ENCODE results near the gene ARHGAP23.
A peak's percentile ranks its signal among the peaks of the same experiment; 100 is the strongest.

ARHGAP23 gene

GRCh38 chr17:38427160-38427949 is 909 bp upstream of the ARHGAP23 start:
- H3K9me3 ChIP-seq (ENCODE audit: insufficient read depth, low read depth, low read length) = no peaks in the 10 kb centered on the region
- peak overlapping the region; percentile 67 for H2AFZ ChIP-seq (ENCODE audit: low read length)
- TF ChIP-seq EZH2phosphoT487 (IDR thresholded peaks at IDR 0.05; ENCODE audit: borderline replicate concordance) = no peak
- no peak for TF ChIP-seq CTCF (conservative IDR thresholded peaks at IDR 0.05; ENCODE audit: low read length)
- peaks cover 56% of the 10 kb centered on the region for H3K79me2 ChIP-seq (ENCODE audit: insufficient read depth, low read length)
- H3K36me3 ChIP-seq (ENCODE audit: insufficient read depth, low read length) = no peaks in the 10 kb centered on the region
- H4K20me1 ChIP-seq (ENCODE audit: insufficient read depth, low read length, poor library complexity, severe bottlenecking) = peaks cover 30% of the 10 kb centered on the region
- 0 out of 2 replicates have a peak, but pooled peaks cover 5% of the 10 kb centered on the region for H3F3A ChIP-seq (ENCODE audit: low read depth)
- no peaks in the 10 kb centered on the region for H3K27me3 ChIP-seq (ENCODE audit: insufficient read depth, low read length, poor library complexity, severe bottlenecking)
- peak overlapping the region; percentile 84 for H3K4me3 ChIP-seq (ENCODE audit: low read length, poor library complexity, severe bottlenecking)
- H3K4me2 ChIP-seq (ENCODE audit: low read depth, low read length, poor library complexity, severe bottlenecking) = peak overlapping the region; percentile 95
- H3K9me2 ChIP-seq (replicated peaks; ENCODE audit: low read depth, low read length) = no peaks in the 10 kb centered on the region
- peak overlapping the region; percentile 83 for H3K9ac ChIP-seq (ENCODE audit: low read depth, low read length, poor library complexity, severe bottlenecking)
- peaks cover 47% of the 10 kb centered on the region for H3K4me1 ChIP-seq (ENCODE audit: insufficient read depth, low read length, poor library complexity, severe bottlenecking)

- H3K79me2 ChIP-seq (ENCODE audit: insufficient read depth, low read length) = peaks cover 70% of the 10 kb centered on the region
- peak overlapping the region; percentile 97 for H3K4me2 ChIP-seq (ENCODE audit: low read depth, low read length, poor library complexity, severe bottlenecking)
- H3K9me2 ChIP-seq (replicated peaks; ENCODE audit: low read depth, low read length) = no peaks in the 10 kb centered on the region
- H2AFZ ChIP-seq (ENCODE audit: low read length) = peak overlapping the region; percentile 53; the same call in 1 of the 2 replicates
- no peaks in the 10 kb centered on the region for H3K36me3 ChIP-seq (ENCODE audit: insufficient read depth, low read length)
- H3K9me3 ChIP-seq (ENCODE audit: insufficient read depth, low read depth, low read length) = no peaks in the 10 kb centered on the region
- TF ChIP-seq EZH2phosphoT487 (IDR thresholded peaks at IDR 0.05; ENCODE audit: borderline replicate concordance) (no peak), CTCF (conservative IDR thresholded peaks at IDR 0.05; ENCODE audit: low read length) (no peak)
- peaks cover 39% of the 10 kb centered on the region for H4K20me1 ChIP-seq (ENCODE audit: insufficient read depth, low read length, poor library complexity, severe bottlenecking)
- H3K27me3 ChIP-seq (ENCODE audit: insufficient read depth, low read length, poor library complexity, severe bottlenecking) = no peaks in the 10 kb centered on the region
- H3K4me1 ChIP-seq (ENCODE audit: insufficient read depth, low read length, poor library complexity, severe bottlenecking) = peaks cover 50% of the 10 kb centered on the region
- H3F3A ChIP-seq (ENCODE audit: low read depth) = 0 out of 2 replicates have a peak, but pooled peaks cover 5% of the 10 kb centered on the region
- peak overlapping the region; percentile 84 for H3K4me3 ChIP-seq (ENCODE audit: low read length, poor library complexity, severe bottlenecking)
- peak overlapping the region; percentile 97 for H3K9ac ChIP-seq (ENCODE audit: low read depth, low read length, poor library complexity, severe bottlenecking)
These were observed 543 bp downstream of the ARHGAP23 start for GRCh38 chr17:38428643-38429371.

GRCh38 chr17:38429476-38430100 is 1.3 kb downstream of the ARHGAP23 start:
- Histone ChIP-seq H3K4me1 (ENCODE audit: insufficient read depth, low read length, poor library complexity, severe bottlenecking) (peaks cover 49% of the 10 kb centered on the region), H3K4me3 (ENCODE audit: low read length, poor library complexity, severe bottlenecking) (peak overlapping the region; percentile 84), H3K27me3 (ENCODE audit: insufficient read depth, low read length, poor library complexity, severe bottlenecking) (no peaks in the 10 kb centered on the region), H4K20me1 (ENCODE audit: insufficient read depth, low read length, poor library complexity, severe bottlenecking) (peaks cover 47% of the 10 kb centered on the region), H3K36me3 (ENCODE audit: insufficient read depth, low read length) (no peaks in the 10 kb centered on the region), H3F3A (ENCODE audit: low read depth) (0 out of 2 replicates have a peak, but pooled peaks cover 5% of the 10 kb centered on the region), H2AFZ (ENCODE audit: low read length) (no peak overlapping the region), H3K79me2 (ENCODE audit: insufficient read depth, low read length) (peaks cover 78% of the 10 kb centered on the region), H3K9me2 (replicated peaks; ENCODE audit: low read depth, low read length) (no peaks in the 10 kb centered on the region), H3K4me2 (ENCODE audit: low read depth, low read length, poor library complexity, severe bottlenecking) (peak overlapping the region; percentile 97), H3K9ac (ENCODE audit: low read depth, low read length, poor library complexity, severe bottlenecking) (peak overlapping the region; percentile 97), H3K9me3 (ENCODE audit: insufficient read depth, low read depth, low read length) (no peaks in the 10 kb centered on the region)
- no peak for TF ChIP-seq CTCF (conservative IDR thresholded peaks at IDR 0.05; ENCODE audit: low read length)
